Measurements from ENCODE around the gene PTTG1IP.

- TF ChIP-seq EP300 (IDR thresholded peaks at IDR 0.05) (no peak), CTCF (IDR thresholded peaks at IDR 0.05) (no peak), POLR2A (IDR thresholded peaks at IDR 0.05) (no peak), POLR2AphosphoS5 (IDR thresholded peaks at IDR 0.05) (no peak)
These were observed 10.4 kb downstream of the PTTG1IP start for GRCh38 chr21:44862869-44863685.

All from stomach (tissue), 4 donors.